GM11168 (cell line): ENCODE data around the gene SLC44A2.
"Not testable (repeated sequence)": the region's sequence is repeated elsewhere in the genome, so short reads cannot be mapped to it uniquely, and the experiment has no call there.

ENCODE experiments used
- in situ Hi-C: fragments of 300-500 bp; cut with MboI; formaldehyde crosslinking; loops from one replicate; pipeline ENCODE4 v1.12.0; 2022; ENCODE audit warnings: low sequenced_read_pairs; ENCODE audit not compliant: unreplicated experiment

SLC44A2 gene

DNA sequence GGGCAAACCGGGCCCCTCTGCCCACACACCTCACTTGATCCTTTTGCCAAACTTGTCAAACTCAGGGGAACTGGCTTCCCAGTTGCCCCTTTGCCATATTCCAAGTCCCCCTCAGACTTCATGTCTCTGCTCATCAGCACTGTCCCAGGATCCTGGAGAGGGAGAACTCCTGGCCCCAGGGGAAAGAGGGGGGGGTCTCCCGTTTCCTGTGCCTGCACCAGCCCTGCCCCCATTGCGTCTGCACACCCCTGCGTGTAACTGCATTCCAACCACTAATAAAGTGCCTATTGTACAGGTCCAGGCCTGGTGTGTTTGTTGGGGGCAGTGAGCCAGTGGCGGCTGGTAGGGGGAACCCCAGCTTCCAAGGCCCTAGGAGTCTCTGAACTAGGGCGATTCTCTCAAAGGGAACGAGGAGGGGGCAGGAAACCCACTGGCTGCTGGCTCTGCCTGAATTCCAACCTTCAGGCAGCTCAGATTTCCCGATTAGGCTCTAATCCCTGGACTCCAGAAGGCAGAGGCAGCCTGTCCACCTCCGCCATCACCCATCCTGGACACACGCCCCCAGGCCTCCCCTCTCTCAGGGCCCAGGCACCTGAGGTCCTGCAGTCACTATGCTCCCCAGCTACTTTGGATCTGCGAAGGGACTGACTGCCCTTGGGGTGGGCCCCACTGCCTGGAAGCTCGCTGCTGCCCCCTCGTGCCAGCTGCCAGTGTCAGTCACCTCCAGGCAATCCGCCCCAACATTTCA, 19.1 kb downstream of the SLC44A2 start:
- in situ Hi-C loops = loop anchor here (5.0 kb wide), 1 partner anchor 62 kb away; no protein-coding TSS in a partner anchor

DNA sequence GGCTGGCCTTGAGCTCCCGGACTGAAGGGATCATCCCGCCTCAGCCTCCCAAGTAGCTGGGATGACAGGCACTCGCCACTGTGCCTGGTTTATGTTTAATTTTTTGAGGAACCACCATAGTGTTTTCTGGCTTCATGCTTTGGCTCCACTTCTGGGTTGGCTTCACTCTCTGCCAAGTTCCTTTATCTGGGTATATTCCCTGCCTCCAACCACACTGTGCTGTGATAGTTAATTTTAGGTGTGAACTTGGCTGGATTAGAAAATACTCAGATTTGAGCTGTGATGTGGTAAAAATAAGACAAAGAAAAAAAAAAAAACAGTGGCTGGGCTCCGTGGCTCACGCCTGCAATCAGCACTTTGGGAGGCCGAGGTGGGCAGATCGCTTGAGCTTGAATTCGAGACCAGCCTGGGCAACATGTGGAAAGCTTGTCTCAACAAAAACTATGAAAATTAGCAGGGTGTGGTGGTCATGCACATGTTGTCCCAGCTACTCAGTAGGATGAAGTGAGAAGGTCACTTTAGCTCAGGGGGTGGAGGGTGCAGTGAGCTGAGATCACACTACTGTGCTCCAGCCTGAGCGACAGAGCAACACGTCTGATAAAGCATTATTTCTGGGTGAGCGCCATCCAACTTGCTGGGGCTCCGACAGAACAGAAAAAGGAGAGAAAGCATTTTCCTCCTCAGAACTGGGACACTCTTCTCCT, 21.3 kb downstream of the SLC44A2 start:
- in situ Hi-C loops = no loop called here

DNA sequence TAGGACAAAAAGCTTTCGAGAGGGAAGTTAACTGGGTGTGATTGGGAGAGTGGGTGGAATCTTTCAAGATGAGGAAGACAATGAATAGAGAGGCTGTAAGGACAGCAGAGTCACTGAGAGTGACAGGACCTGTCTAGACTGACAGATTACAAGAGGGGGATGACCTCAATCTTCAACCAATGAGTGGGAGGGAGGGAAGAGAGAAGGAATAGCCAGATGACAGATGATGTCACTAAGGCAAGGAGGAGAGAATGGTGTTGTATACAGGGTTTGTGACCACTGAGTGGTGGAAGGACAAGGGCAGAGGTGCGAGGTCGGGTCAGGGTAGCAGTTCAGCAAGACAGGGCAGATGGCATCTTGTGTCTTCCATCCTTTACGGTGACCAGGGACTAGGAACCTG, 23.0 kb downstream of the SLC44A2 start:
- in situ Hi-C loops = no loop called here

DNA sequence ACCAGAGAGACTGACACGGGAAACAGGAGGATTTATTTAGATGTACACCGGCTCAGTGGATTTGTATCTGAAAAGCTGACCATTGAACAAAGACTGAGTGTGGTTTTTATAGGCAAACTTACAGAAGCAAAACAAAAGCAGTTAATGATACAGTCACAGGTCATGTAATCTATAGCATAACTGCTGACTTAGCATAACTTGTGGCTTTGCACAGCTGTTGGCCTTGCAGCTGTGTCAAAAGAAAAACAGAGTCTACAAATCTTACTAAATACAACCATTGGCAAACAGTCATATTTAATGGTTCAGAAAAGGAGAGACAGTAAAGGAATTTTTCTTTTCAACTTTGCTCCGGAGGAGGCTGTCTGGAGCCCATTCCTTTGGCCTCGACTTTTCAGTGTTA, 26.5 kb downstream of the SLC44A2 start:
- in situ Hi-C loops = no loop called here

GRCh38 chr19:10653482-10653731, 28.1 kb downstream of the SLC44A2 start:
- in situ Hi-C loops = no loop called here

DNA sequence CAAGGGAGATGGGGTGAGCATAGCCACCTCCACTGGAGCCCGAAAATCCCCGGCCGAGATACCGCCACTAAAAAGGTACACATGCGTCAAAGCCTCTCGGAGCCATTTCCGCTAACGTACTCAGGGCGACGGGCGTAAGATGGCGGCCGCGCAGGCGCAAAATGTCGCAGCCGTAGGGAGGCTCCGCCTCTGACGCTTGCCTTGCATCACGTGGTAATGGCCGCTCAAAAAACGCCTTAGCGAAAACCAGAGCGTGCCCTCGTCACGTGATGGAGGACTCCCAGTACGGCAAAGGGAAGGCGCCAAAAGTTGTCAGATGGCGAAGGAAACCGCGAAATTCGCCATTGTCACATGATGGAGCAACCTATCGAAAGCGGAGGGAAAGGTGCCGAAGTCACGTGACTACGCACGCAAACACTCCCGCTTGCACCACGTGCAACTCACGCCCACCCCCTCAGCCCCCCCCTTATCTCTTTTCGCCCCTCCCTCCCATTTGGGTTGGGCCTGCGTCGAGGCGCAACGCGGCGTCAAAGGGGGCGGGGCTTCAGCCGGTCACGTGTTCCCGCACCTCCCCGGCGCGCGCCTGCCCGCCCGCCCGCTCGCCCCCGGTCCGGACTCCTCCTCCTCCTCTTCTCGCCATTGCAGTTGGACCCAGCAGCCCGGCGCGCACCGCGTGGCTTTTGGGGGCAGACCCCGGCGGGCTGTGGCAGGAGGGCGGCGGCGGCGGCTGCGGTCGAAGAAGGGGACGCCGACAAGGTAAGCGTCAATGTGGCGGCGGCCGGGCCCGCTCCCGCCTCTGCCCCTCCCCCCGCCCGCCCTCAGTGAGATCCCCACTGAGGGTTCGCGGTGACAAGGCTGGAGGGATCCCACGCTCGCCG, 28.6 kb downstream of the SLC44A2 start, which contains the start of gene ILF3:
Gene ILF3, plus strand, starts transcription at position 615 of the 878 bp plus-strand sequence. CDS start 16,260 bp downstream, outside the sequence.
- in situ Hi-C loops = no loop called here

DNA sequence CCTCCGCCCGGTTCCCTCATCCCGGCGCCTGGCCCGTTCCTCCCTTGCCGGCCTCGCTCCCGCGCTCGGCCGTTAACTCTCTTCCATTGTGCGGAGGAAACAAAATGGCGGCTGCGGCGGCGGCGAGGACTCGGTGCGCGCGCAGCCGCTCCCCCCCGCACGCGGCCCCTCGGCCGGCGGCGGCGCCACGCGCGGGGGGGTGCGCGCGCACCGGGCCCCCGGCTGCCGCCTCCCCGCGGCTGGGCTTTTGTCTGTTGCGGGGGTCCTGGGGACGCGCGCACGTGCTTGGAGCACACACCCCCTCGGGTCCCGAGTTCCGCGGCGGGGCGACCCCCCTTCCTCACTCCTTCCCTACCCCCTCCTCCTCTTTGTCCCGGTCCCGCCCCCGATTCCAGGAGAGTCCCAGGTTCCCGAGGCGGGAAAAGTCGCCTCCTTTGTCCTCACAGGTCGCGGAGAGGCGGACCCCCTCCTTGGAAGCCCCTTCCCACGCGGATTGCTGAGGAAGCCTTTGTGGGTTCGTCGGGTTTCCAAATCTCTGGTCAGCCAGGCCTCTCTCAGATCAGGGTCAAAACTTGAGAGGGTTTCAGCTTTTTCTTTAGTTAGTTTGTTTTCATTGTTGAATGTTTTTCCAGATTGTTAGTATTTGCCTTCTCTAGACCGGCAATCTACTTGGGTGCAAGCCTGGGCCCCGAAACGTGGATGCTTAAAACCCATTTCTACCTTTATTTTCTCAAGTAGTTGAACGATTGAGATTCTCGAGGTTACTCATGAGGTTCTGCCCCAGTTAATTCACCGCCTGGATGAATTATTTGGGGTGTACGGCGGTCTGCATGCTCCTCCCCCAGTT, 29.5 kb downstream of the SLC44A2 start:
- in situ Hi-C loops = no loop called here

GRCh38 chr19:10655457-10656312, 30.3 kb downstream of the SLC44A2 start:
- in situ Hi-C loops = no loop called here

GRCh38 chr19:10660346-10660745, 35.0 kb downstream of the SLC44A2 start:
- in situ Hi-C loops = no loop called here

- in situ Hi-C loops = no loop called here
Observed at GRCh38 chr19:10661946-10662345, 36.6 kb downstream of the SLC44A2 start.

GRCh38 chr19:10662384-10663251, 37.3 kb downstream of the SLC44A2 start:
- in situ Hi-C loops = no loop called here

GRCh38 chr19:10663252-10663563, 37.9 kb downstream of the SLC44A2 start:
- in situ Hi-C loops = not testable (repeated sequence)

DNA sequence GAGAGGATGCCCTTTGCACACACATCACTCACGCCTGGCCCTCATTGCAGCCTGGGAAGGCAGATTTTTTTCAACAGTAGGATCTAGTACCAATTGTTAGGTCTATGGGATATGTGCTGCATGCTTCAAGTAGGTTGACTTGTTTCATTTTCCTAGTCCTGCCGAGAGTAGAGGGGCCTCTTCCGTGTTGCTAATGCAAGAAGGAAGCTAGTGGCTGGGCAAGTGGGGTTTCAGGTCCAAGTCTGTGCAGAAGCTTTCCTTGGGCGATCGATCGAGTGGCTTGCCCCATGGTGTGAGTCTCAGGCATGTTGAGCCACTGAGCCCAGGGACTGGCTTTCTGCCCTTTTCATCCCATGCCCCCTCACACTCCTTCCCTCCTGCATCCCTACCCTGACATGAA, 42.5 kb downstream of the SLC44A2 start:
- in situ Hi-C loops = no loop called here

GRCh38 chr19:10669246-10669645, 43.9 kb downstream of the SLC44A2 start:
- in situ Hi-C loops = no loop called here

GRCh38 chr19:10670182-10670581, 44.8 kb downstream of the SLC44A2 start:
- in situ Hi-C loops = no loop called here

DNA sequence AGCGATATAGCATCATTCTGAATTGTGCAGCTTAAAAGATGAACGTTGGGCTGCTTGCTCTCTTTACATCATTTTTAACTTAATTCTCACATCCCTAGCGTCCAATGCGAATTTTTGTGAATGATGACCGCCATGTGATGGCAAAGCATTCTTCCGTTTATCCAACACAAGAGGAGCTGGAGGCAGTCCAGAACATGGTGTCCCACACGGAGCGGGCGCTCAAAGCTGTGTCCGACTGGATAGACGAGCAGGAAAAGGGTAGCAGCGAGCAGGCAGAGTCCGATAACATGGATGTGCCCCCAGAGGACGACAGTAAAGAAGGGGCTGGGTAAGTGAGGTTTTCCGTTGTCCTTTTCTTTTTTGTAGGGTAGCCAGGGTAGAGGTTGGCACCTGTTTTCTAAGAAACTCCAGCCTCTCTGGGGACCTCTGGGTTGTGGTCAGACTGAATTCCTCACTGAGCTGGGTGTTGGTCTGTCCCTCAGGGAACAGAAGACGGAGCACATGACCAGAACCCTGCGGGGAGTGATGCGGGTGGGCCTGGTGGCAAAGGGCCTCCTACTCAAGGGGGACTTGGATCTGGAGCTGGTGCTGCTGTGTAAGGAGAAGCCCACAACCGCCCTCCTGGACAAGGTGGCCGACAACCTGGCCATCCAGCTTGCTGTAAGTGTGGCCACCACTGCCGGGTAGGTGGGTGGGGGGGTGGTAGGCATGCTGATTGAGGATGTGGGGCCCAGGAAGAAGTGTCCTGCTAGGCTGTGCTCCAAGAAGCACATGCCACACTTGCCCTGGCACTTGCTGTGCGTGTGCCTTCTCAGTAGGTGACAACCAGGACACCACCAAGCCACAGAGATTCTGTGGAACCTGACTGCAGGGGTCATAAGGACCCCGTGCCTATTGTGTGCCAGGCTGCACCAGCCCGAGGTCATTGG, 45.8 kb downstream of the SLC44A2 start:
- in situ Hi-C loops = no loop called here

- in situ Hi-C loops = not testable (repeated sequence)
Observed at GRCh38 chr19:10671922-10672321, 46.6 kb downstream of the SLC44A2 start.
